ENCODE data around the gene HIVEP3.

GRCh38 chr1:41708332-41708731, 210.4 kb downstream of the HIVEP3 start:
- no peak for TF ChIP-seq EZH2 (IDR thresholded peaks at IDR 0.05; ENCODE audit: insufficient read depth, low read length)
- TF ChIP-seq CTCF (IDR thresholded peaks at IDR 0.05; ENCODE audit: insufficient read depth, low read depth, low read length) = no peak

Data from astrocyte (in vitro differentiated cells and primary cell).